Measurements from ENCODE around the gene TTC7B.

Gene TTC7B

DNA sequence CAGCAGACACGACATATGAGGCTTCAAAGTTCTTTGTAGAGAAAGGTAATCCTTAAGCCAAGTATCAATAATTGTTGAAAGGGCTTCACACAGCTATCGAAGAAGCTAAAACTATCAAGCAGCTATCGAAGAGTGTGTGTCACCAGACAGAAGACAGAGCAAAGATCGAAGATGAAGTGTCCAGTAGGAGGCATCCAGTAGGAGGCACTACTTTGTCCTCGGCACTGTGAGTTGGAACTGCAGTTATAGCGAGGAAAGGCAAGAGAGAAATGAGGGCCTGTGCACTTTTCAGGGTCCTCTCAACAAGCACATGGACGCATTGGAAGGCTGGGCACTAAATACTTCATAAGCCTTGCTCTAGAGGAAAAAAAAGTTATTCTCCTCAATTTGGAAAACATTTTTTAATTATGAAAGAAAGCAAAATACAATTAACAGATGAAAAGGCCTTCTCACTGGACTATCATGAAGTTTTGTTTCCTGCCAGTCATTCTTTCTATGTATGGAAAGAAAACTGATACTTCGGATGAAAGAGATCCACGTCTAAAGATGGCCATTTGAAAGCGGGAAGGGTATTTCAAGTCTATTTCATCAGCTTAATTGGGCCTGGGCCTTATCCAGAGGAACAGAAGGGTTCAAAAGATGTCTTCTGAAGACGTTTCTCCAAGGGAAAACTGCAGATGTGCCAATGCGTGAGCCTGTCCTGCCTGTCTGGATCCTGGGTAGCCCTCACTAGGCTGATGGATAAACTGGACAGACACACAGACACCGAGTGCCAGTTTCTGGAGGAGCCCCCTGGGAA lies 244.9 kb downstream of the TTC7B start:
- no peak for DNase-seq

GRCh38 chr14:90570461-90570860 lies 245.8 kb downstream of the TTC7B start:
- no peak for DNase-seq

DNA sequence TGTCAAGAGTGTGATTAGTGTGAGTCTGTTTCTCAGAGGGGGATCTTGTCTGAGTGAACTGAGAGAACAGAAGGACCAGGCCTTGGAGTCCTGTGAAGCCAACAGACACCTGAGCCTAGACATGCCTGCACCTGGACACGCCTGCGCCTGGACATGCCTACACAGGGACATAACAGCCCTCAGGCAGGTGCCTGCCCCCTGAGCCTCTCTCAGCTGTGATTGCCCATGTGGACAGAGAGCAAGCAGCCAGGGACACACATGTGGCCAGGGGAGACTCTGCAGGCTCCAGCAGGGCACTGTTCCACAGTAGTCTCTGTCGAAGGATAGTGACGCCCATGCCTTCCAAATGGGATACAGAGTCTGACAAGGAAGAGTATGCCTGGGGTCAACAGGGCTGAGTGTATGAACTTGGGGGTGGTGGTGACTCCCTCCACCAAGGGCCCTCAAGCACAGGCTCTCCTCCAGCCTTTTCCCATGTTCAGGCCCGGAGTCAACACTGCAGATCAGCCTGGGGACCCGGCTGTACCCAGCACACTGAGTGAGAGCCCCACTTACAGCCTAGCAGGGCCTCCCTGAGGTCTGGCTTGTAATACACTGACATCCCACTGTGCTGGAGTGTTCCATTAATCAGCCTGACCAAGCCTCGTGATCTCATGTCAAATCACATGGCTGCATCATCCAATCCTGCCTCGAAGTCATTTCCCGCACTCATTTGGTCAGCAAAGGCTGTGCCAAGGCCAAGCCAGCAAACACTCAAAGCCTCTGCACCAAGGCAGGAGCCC lies 246.4 kb downstream of the TTC7B start:
- DNase-seq, result no peak

- no peak for DNase-seq
Observed at GRCh38 chr14:90569201-90569600, 247.0 kb downstream of the TTC7B start.

GRCh38 chr14:90568405-90568804 lies 247.8 kb downstream of the TTC7B start:
- no peak for DNase-seq

GRCh38 chr14:90567991-90568390 lies 248.2 kb downstream of the TTC7B start:
- no peak for DNase-seq

DNA sequence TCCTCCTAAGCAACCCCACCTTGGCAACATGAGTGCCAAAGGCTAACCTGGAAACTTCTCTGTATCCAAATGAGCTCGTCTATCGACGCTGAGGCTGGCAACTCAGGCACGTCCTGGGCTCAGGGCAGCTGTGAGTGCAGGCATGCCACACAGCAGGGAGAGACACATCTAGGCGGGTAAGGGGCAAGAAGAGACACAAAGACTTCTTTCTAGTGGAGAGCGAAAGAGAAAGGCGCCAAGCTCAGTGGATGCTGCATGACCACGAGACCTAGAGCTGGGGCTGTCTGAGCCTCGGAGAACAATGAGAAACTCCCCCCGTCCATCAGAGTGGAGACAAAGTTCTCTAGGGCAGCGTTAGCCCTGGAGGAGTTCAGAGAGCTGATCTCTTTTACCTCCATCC lies 249.0 kb downstream of the TTC7B start:
- no peak for DNase-seq

- no peak for DNase-seq
Observed at GRCh38 chr14:90566481-90566880, 249.7 kb downstream of the TTC7B start.

- no peak for DNase-seq
Observed at GRCh38 chr14:90564496-90564895, 251.7 kb downstream of the TTC7B start.

- DNase-seq, result no peak
Observed at GRCh38 chr14:90562652-90563051, 253.6 kb downstream of the TTC7B start.

DNA sequence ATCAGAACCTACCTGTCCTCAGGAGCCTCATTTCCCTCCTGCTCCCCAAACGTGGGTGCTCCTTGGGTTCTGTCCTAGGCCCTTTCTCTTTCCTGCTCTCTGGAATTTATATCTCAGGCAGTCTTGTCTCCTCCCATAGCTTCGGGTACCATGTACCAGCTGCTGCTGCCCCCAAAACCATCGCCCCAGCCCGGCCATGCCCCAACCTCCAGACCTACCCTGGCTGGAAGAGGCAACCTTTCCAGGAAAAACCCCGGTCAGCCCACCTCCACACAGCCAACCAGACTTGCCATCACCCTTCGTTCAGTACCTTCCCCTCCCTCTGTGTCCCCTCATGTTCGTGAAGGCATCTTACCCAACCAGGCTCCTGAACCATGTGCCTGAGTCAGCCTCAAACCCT lies 254.3 kb downstream of the TTC7B start:
- no peak for DNase-seq

DNA sequence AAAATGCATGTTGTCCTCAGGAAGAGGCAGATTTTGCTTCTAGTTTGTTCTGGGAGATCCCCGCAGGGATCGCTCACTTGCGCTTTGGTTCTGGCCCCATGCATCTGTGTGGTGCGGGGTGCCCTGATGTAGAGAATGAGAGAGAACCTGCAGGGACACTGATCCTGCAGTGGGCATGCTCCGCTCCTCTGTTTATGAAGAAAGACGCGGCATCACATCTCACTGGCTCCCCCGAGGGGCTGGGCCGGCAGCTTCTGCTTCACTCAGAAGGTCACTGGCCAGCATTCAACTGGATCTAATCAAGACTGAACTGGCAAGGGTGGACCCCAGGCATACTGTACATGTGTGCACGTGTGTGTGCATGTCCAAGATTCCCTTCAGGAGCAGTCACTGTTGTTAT lies 255.2 kb downstream of the TTC7B start:
- no peak for DNase-seq

GRCh38 chr14:90560558-90560957 lies 255.7 kb downstream of the TTC7B start:
- DNase-seq, result no peak

DNA sequence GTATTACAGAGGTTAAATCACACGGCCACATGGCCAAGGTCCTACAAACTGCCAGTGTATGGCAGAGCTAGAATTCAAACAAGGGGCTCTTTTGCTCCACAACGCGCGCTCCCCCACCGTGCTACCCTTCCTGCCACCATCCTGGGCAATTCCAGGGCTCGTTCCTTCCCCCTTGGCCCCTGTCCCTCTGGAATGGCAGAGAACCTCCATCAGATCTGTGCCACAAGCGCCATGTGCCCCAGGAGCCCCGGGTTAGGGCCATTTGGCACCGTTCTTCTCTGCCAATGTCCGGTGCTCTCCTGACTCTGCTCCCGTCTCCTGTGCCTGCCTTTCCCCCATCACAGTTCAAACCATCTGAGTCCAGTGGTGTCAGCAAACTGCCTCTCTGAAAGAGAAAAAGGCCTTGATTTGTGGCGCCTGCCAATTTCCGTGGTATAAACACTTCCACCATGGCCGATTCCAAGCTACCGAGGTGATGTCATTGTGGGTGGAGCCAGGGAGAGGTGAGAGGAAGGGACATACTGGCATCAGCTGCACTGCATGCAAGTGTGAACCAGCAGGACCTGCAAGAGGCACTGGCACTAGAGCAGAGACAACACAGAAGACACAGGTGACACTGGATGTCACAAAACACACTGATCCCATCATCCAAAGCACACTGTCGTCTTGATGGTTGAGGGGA lies 256.3 kb downstream of the TTC7B start:
- DNase-seq, result no peak

GRCh38 chr14:90558983-90559590 lies 257.1 kb downstream of the TTC7B start:
- DNase-seq, result peak in 1 of 2 experiments; percentile 20

DNA sequence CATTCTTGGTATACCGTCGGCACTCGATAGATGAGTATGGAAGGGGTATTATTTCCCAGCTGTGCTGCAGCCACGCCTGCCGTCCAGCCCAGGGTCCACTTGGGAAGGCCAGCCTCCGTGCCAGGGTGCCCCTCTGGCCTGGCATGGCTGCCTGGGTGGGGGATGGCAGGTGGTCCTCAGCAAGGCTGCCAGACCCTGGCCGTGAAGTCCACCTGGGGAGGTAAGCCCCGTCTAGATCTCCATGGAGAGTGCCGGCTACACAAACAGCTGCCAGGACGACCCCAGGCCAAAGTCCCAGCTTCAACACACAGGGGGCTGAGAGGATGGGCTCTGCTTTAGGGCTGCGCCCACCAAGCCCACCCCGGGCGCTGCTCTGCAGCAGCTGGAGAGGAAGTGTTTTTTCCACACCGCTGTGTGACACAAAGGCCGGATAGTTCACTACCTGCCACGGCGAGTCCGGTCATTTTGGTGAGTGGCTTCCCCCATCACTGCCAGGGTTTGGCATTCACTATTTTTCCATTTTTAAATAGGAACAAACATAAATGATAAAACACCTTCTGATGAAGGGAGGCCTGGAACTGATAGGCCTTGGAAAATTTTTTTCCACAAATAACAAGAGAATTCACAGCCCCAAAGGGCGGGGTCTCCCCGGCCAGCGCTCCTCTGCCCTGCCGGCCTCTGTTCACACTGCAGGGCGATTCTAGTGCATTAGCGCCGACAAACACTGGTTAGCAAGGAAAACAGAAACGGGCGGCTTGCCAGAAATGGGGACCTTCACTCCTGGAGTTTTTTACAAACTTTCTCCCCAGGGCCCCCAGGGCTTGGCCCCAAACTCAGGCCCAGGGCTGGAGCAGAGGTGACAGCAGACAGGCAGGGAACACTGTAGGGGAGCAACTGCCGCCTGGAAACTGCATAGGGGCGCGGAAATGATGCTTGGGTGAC lies 257.9 kb downstream of the TTC7B start:
- no peak for DNase-seq

DNA sequence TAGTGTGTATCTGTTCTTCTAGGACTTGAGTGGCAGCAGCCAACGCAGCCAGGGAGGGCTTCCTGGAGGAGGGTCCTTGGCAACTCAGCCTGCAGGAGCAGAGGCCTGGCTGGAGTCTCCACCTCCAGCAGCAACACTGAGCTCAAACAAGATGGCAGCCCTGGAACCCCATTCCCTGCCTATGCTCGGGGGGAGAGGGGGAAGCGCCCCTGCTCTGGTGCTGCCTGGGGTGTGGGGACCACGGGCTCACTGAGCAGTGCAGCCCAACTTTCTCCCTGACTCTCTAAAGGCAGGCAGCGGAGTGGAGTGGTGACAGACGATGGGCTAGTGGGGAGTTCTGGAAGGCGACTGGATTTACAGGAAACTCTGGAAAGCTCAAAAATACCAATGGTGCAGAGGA lies 258.7 kb downstream of the TTC7B start:
- no peak for DNase-seq

- DNase-seq, result no peak
Observed at GRCh38 chr14:90556666-90557450, 259.4 kb downstream of the TTC7B start.

DNA sequence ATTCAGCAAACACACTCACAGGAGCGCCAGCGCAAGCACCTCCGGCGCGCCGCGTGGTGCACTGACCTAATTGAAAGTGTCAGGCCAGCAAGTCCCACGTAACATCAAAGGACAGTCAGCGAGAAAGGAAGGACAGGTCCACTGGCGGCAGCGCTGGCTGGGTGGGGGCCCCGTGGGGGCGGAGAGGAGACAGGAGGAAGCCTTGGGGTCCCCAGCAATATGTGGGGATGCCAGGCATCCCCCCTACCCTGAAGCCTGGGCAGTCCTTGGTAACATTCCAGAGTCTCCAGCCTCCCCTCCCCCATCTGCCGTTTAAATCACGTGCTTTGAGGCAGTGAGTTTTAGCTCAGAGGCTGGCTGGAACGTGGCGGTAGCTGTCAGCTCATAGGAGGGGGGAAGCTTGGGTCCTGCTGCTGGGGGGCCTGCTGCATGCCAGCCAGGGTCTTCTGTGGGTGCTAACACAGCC lies 260.2 kb downstream of the TTC7B start:
- no peak for DNase-seq

GRCh38 chr14:90555126-90556011 lies 260.9 kb downstream of the TTC7B start:
- no peak for DNase-seq
